Uterus (tissue), 2 donors: ENCODE results near the gene JPT2.

Experiments used
- POLR2A ChIP-seq, 2 donors: fragments of 450-650 bp; IDR thresholded peaks; one replicate each; pipeline ENCODE4 v1.6.1; 2016; ENCODE audit warnings: antibody characterized with exemption in 2 of 2, mild to moderate bottlenecking in 1 of 2, moderate library complexity in 1 of 2
- TF ChIP-seq, protein P1 (sequence below), 4 experiments: fragments of 200-600 bp in 2 of 4; fragments of 450-650 bp in 2 of 4; sonication (generic) in 2 of 4; IDR thresholded peaks; one replicate each; pipeline ENCODE4 v1.5.1; 2016 to 2019; ENCODE audit warnings: antibody characterized with exemption in 4 of 4, mild to moderate bottlenecking in 2 of 4, moderate library complexity in 1 of 4

DNA sequence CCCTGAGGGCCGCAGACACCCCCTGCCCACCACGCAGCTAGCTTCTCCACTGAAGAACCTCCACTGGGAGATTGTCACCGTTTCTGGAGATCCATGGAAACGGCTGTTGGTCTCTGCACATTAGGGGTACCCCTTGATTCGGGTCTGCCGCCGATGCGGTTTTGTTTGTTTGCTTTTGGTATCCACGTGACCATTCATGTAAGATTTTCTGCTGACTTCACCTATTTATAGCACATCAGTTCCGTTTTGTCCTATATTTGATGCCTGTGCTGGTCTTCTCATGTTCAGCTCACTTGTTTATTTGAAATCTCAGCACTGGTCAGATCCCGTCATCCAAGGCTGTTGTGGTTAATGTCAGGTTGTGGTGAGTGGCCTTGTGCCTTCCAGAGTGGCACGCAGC lies 44.8 kb upstream of the JPT2 start:
- TF ChIP-seq, protein P1, sequence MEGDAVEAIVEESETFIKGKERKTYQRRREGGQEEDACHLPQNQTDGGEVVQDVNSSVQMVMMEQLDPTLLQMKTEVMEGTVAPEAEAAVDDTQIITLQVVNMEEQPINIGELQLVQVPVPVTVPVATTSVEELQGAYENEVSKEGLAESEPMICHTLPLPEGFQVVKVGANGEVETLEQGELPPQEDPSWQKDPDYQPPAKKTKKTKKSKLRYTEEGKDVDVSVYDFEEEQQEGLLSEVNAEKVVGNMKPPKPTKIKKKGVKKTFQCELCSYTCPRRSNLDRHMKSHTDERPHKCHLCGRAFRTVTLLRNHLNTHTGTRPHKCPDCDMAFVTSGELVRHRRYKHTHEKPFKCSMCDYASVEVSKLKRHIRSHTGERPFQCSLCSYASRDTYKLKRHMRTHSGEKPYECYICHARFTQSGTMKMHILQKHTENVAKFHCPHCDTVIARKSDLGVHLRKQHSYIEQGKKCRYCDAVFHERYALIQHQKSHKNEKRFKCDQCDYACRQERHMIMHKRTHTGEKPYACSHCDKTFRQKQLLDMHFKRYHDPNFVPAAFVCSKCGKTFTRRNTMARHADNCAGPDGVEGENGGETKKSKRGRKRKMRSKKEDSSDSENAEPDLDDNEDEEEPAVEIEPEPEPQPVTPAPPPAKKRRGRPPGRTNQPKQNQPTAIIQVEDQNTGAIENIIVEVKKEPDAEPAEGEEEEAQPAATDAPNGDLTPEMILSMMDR (IDR thresholded peaks at IDR 0.05) = no peak
- no peak for TF ChIP-seq POLR2A (IDR thresholded peaks at IDR 0.05)
